Measurements from ENCODE around the gene DOCK2.

DNA sequence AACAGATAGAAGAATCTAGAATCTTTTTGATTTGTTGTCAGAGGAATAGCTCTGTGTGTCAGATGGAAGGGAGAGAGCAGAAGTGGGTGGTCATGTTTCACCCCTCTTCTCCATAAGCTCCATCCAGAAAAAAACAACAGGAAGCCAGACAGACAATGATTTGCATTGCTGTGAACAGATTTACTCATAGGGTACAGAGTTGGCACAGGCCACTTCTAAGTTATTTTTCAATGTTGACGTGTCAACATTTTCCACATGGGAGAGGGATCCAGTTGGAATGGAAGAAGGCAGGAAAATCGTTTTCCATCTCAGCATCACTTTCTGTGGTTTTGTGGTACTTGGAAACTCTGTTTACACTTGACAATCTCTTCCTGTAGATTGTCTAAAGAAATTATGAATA lies 256.5 kb downstream of the DOCK2 start:
- TF ChIP-seq CTCF (IDR thresholded peaks at IDR 0.05) (no peak), EZH2 (IDR thresholded peaks at IDR 0.05; ENCODE audit: borderline replicate concordance, insufficient read depth, low read depth, low read length, poor library complexity, severe bottlenecking) (no peak)
